GM23338 (cell line): ENCODE measurements around the gene PRPF6. TPM values are rescaled to one million over a fixed set of nuclear protein-coding genes. Genes with fewer than 3 reads are reported as not detected.

ENCODE experiments used
- ATAC-seq: fragments of 200-7000 bp; cut with Tn5 transposase; 3 replicates; pipeline ENCODE4 v1.9.1; 2020
- DNase-seq: peaks from one replicate; pipeline ENCODE4 v3.0.0-alpha.2; 2015; ENCODE audit warnings: low spot score
- H2AFZ ChIP-seq: fragments of 200-600 bp; sonication (generic); 2 replicates; pipeline ENCODE4 v1.8.0; 2016; ENCODE audit warnings: antibody characterized with exemption, mild to moderate bottlenecking, moderate library complexity
- H3F3A ChIP-seq: fragments of 200-600 bp; sonication (generic); replicated peaks from 2 replicates; pipeline ENCODE4 v1.8.0; 2017; ENCODE audit warnings: antibody characterized with exemption, mixed run types, low read depth
- H3K27ac ChIP-seq: fragments of 200-600 bp; sonication (generic); 2 replicates; pipeline ENCODE4 v1.6.1; 2016; ENCODE audit warnings: low read depth
- H3K27me3 ChIP-seq: fragments of 200-600 bp; sonication (generic); 2 replicates; pipeline ENCODE4 v1.8.0; 2016; ENCODE audit warnings: mild to moderate bottlenecking, mixed run types, moderate library complexity; ENCODE audit not compliant: insufficient read depth
- H3K36me3 ChIP-seq: fragments of 200-600 bp; sonication (generic); 2 replicates; pipeline ENCODE4 v1.8.0; 2016; ENCODE audit warnings: mild to moderate bottlenecking; ENCODE audit not compliant: insufficient read depth
- H3K4me1 ChIP-seq: fragments of 200-600 bp; sonication (generic); 2 replicates; pipeline ENCODE4 v1.8.0; 2016; ENCODE audit warnings: mild to moderate bottlenecking, moderate library complexity; ENCODE audit not compliant: insufficient read depth
- H3K4me2 ChIP-seq: fragments of 200-600 bp; sonication (generic); 2 replicates; pipeline ENCODE4 v1.7.1; 2017; ENCODE audit warnings: mixed run types
- H3K4me3 ChIP-seq: fragments of 200-600 bp; sonication (generic); 2 replicates; pipeline ENCODE4 v1.6.1; 2016; ENCODE audit warnings: mixed run types
- H3K79me2 ChIP-seq: fragments of 200-600 bp; sonication (generic); replicated peaks from 2 replicates; pipeline ENCODE4 v1.8.0; 2017; ENCODE audit warnings: mild to moderate bottlenecking; ENCODE audit not compliant: insufficient read depth
- H3K9me2 ChIP-seq: fragments of 200-600 bp; sonication (generic); 2 replicates; pipeline ENCODE4 v1.8.0; 2017; ENCODE audit not compliant: insufficient read depth
- H4K20me1 ChIP-seq: fragments of 200-600 bp; sonication (generic); replicated peaks from 2 replicates; pipeline ENCODE4 v1.8.0; 2017; ENCODE audit warnings: mild to moderate bottlenecking; ENCODE audit not compliant: insufficient read depth
- H3K27ac Mint-ChIP-seq: 2 replicates; pipeline ENCODE4 v1.8.0; 2020; ENCODE audit warnings: inconsistent platforms, mild to moderate bottlenecking, moderate library complexity, mixed read lengths
- H3K27me3 Mint-ChIP-seq: 3 replicates; pipeline ENCODE4 v1.8.0; 2022; ENCODE audit warnings: low read depth, mild to moderate bottlenecking, moderate library complexity, mixed read lengths, inconsistent platforms; ENCODE audit not compliant: insufficient read depth, poor library complexity
- H3K36me3 Mint-ChIP-seq: 3 replicates; pipeline ENCODE4 v1.8.0; 2021; ENCODE audit warnings: low read depth, mild to moderate bottlenecking, inconsistent platforms, moderate library complexity, mixed read lengths
- H3K4me1 Mint-ChIP-seq: 3 replicates; pipeline ENCODE4 v1.8.0; 2020; ENCODE audit warnings: mild to moderate bottlenecking, inconsistent platforms, mixed read lengths
- H3K4me3 Mint-ChIP-seq: 3 replicates; pipeline ENCODE4 v1.8.0; 2021; ENCODE audit warnings: moderate library complexity, mild to moderate bottlenecking, inconsistent platforms, mixed read lengths
- H3K9me3 Mint-ChIP-seq: 3 replicates; pipeline ENCODE4 v1.8.0; 2020; ENCODE audit warnings: moderate library complexity, mild to moderate bottlenecking, inconsistent platforms, mixed read lengths
- CREB1 ChIP-seq: fragments of 250-450 bp; sonication (Bioruptor Pico); IDR thresholded peaks from 2 replicates; pipeline ENCODE4 v1.5.0; 2020; ENCODE audit warnings: low read depth, mild to moderate bottlenecking, moderate library complexity
- EZH2 ChIP-seq: fragments of 200-600 bp; sonication (generic); IDR thresholded peaks from one replicate; pipeline ENCODE4 v1.8.0; 2017; ENCODE audit warnings: antibody characterized with exemption, mild to moderate bottlenecking, low read depth; ENCODE audit not compliant: unreplicated experiment
- EZH2phosphoT487 ChIP-seq: fragments of 200-600 bp; sonication (generic); IDR thresholded peaks from one replicate; pipeline ENCODE4 v1.8.1; 2018; ENCODE audit warnings: antibody characterized with exemption; ENCODE audit not compliant: unreplicated experiment
- JUNB ChIP-seq: IDR thresholded peaks from one replicate; pipeline ENCODE4 v1.6.1; 2016; ENCODE audit warnings: antibody characterized with exemption; ENCODE audit not compliant: unreplicated experiment
- NANOG ChIP-seq: IDR thresholded peaks from 2 replicates; pipeline ENCODE4 v1.6.1; 2016; ENCODE audit warnings: antibody characterized with exemption, borderline replicate concordance
- POLR2AphosphoS5 ChIP-seq: IDR thresholded peaks from 2 replicates; pipeline ENCODE4 v1.6.1; 2016; ENCODE audit warnings: antibody characterized with exemption, low read depth
- STAT1 ChIP-seq: IDR thresholded peaks from one replicate; pipeline ENCODE4 v1.6.1; 2016; ENCODE audit warnings: antibody characterized with exemption; ENCODE audit not compliant: unreplicated experiment
- ZNF114 ChIP-seq: fragments of 250-450 bp; sonication (Bioruptor Pico); IDR thresholded peaks from 2 replicates; pipeline ENCODE4 v1.5.0; 2020; ENCODE audit warnings: mild to moderate bottlenecking, moderate library complexity
- ZNF331 ChIP-seq: fragments of 250-450 bp; sonication (Bioruptor Pico); IDR thresholded peaks from 2 replicates; pipeline ENCODE4 v1.5.0; 2020; ENCODE audit warnings: low read depth, mild to moderate bottlenecking, moderate library complexity
- polyA plus RNA-seq: library from polyadenylated mRNA; unstranded; fragments of >200 nt; fragmentation: Nextera tagmentation; extraction: Ambion mirVana; gene quantifications from 2 replicates; pipeline ENCODE4 v1.2.1, GENCODE V29; 2016
- total RNA-seq: library from RNA; depleted of rRNA; stranded (reverse); fragments of >200 nt; shearing (Covaris generic); gene quantifications from 2 replicates; pipeline ENCODE4 v1.2.3, GENCODE V29; 2014
- TF ChIP-seq, protein P1 (sequence below), 2 experiments: fragments of 200-600 bp in 1 of 2; sonication (generic) in 1 of 2; conservative IDR thresholded peaks; 2 replicates each; pipeline versions ENCODE4 v1.5.1 to v1.6.1; 2016 to 2017; ENCODE audit warnings: antibody characterized with exemption in 2 of 2, low read depth in 2 of 2, mild to moderate bottlenecking in 2 of 2, moderate library complexity in 1 of 2
- TF ChIP-seq, protein P2 (sequence below): IDR thresholded peaks from one replicate; pipeline ENCODE4 v1.6.1; 2018; ENCODE audit warnings: antibody characterized with exemption; ENCODE audit not compliant: unreplicated experiment
- TF ChIP-seq, protein P3 (sequence below): fragments of 250-450 bp; sonication (Bioruptor Pico); IDR thresholded peaks from 2 replicates; pipeline ENCODE4 v1.5.0; 2020; ENCODE audit warnings: mild to moderate bottlenecking, moderate library complexity
- TF ChIP-seq, protein P4 (sequence below): IDR thresholded peaks from 2 replicates; pipeline ENCODE4 v1.6.1; 2016; ENCODE audit warnings: antibody characterized with exemption

PRPF6 gene
- total and polyA plus RNA-seq, 2 experiments from 2014 or later, result 53.8 to 79.9 TPM

DNA sequence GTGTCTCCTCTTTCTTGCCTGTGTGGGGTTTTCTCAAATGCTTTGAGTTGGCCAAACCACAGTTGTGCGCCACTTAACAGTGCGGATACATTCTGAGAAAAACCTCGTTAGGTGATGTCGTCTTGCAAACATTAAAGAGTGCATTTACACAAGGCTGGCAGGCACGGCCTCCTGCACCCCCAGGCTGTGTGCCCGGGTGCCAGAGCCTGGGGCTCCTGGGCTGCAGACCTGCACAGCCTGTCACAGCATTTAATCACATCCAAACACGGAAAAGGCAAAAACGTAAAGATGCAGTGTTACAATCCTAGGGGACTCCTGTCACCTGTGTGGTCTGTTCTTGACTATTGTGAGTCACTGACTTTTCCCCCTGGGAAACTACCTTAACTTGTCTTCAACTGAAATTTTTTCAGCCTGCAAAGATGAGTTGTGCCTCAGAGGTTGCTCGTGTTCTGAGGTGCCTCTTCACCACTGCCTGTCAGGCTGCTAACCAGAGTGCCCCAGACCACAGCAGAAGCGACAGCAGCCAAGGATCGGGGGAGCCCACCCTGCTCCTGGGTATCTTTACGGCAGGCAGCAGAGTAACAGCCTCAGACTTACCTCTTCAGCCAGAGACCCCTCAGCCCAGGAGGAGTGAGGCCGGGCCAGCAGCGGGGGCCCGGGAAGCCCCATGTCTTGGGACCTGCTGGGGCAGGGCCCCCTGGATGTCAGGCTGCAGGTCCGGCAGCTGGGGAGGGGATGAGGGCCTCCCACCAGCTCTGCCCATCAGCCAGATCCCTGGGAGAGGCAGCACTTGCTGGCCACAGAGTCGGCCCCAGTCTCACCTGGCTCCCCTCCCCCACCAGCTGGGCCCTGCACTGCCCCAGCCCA is 54.4 kb downstream of the PRPF6 start:
- Histone ChIP-seq H3K4me1 (peaks cover 29% of the 10 kb centered on the region), H3K4me2 (peak overlapping the region; percentile 38; the same call in 1 of the 2 replicates), H3K4me3 (no peak overlapping the region), H3F3A (peaks cover 10% of the 10 kb centered on the region; the same call in 1 of the 2 replicates), H4K20me1 (no peaks in the 10 kb centered on the region), H3K9me2 (no peaks in the 10 kb centered on the region), H3K27me3 (peaks cover 31% of the 10 kb centered on the region), H2AFZ (no peak overlapping the region), H3K36me3 (no peaks in the 10 kb centered on the region), H3K27ac (no peak overlapping the region), H3K79me2 (no peaks in the 10 kb centered on the region)
- Mint-ChIP-seq H3K9me3 (no peaks in the 10 kb centered on the region), H3K27ac (no peak overlapping the region), H3K27me3 (peaks cover 32% of the 10 kb centered on the region), H3K4me1 (peaks cover 32% of the 10 kb centered on the region), H3K4me3 (peak overlapping the region; percentile 42; the same call in 1 of the 3 replicates), H3K36me3 (peaks cover 16% of the 10 kb centered on the region)
- ATAC-seq (peak; percentile 1; the same call in 2 of the 3 replicates), DNase-seq (no peak)
- TF ChIP-seq, protein P1, sequence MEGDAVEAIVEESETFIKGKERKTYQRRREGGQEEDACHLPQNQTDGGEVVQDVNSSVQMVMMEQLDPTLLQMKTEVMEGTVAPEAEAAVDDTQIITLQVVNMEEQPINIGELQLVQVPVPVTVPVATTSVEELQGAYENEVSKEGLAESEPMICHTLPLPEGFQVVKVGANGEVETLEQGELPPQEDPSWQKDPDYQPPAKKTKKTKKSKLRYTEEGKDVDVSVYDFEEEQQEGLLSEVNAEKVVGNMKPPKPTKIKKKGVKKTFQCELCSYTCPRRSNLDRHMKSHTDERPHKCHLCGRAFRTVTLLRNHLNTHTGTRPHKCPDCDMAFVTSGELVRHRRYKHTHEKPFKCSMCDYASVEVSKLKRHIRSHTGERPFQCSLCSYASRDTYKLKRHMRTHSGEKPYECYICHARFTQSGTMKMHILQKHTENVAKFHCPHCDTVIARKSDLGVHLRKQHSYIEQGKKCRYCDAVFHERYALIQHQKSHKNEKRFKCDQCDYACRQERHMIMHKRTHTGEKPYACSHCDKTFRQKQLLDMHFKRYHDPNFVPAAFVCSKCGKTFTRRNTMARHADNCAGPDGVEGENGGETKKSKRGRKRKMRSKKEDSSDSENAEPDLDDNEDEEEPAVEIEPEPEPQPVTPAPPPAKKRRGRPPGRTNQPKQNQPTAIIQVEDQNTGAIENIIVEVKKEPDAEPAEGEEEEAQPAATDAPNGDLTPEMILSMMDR (conservative IDR thresholded peaks at IDR 0.05; ENCODE audit: low read depth in 2 of 2), result no peak
- TF ChIP-seq, protein P2, sequence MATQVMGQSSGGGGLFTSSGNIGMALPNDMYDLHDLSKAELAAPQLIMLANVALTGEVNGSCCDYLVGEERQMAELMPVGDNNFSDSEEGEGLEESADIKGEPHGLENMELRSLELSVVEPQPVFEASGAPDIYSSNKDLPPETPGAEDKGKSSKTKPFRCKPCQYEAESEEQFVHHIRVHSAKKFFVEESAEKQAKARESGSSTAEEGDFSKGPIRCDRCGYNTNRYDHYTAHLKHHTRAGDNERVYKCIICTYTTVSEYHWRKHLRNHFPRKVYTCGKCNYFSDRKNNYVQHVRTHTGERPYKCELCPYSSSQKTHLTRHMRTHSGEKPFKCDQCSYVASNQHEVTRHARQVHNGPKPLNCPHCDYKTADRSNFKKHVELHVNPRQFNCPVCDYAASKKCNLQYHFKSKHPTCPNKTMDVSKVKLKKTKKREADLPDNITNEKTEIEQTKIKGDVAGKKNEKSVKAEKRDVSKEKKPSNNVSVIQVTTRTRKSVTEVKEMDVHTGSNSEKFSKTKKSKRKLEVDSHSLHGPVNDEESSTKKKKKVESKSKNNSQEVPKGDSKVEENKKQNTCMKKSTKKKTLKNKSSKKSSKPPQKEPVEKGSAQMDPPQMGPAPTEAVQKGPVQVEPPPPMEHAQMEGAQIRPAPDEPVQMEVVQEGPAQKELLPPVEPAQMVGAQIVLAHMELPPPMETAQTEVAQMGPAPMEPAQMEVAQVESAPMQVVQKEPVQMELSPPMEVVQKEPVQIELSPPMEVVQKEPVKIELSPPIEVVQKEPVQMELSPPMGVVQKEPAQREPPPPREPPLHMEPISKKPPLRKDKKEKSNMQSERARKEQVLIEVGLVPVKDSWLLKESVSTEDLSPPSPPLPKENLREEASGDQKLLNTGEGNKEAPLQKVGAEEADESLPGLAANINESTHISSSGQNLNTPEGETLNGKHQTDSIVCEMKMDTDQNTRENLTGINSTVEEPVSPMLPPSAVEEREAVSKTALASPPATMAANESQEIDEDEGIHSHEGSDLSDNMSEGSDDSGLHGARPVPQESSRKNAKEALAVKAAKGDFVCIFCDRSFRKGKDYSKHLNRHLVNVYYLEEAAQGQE, result no peak
- TF ChIP-seq POLR2AphosphoS5 (no peak), NANOG (no peak), STAT1 (no peak), ZNF331 (no peak), CREB1 (no peak), EZH2 (no peak), JUNB (no peak), EZH2phosphoT487 (no peak), ZNF114 (CRISPR knock-in tag) (no peak)
- TF ChIP-seq, protein P3, sequence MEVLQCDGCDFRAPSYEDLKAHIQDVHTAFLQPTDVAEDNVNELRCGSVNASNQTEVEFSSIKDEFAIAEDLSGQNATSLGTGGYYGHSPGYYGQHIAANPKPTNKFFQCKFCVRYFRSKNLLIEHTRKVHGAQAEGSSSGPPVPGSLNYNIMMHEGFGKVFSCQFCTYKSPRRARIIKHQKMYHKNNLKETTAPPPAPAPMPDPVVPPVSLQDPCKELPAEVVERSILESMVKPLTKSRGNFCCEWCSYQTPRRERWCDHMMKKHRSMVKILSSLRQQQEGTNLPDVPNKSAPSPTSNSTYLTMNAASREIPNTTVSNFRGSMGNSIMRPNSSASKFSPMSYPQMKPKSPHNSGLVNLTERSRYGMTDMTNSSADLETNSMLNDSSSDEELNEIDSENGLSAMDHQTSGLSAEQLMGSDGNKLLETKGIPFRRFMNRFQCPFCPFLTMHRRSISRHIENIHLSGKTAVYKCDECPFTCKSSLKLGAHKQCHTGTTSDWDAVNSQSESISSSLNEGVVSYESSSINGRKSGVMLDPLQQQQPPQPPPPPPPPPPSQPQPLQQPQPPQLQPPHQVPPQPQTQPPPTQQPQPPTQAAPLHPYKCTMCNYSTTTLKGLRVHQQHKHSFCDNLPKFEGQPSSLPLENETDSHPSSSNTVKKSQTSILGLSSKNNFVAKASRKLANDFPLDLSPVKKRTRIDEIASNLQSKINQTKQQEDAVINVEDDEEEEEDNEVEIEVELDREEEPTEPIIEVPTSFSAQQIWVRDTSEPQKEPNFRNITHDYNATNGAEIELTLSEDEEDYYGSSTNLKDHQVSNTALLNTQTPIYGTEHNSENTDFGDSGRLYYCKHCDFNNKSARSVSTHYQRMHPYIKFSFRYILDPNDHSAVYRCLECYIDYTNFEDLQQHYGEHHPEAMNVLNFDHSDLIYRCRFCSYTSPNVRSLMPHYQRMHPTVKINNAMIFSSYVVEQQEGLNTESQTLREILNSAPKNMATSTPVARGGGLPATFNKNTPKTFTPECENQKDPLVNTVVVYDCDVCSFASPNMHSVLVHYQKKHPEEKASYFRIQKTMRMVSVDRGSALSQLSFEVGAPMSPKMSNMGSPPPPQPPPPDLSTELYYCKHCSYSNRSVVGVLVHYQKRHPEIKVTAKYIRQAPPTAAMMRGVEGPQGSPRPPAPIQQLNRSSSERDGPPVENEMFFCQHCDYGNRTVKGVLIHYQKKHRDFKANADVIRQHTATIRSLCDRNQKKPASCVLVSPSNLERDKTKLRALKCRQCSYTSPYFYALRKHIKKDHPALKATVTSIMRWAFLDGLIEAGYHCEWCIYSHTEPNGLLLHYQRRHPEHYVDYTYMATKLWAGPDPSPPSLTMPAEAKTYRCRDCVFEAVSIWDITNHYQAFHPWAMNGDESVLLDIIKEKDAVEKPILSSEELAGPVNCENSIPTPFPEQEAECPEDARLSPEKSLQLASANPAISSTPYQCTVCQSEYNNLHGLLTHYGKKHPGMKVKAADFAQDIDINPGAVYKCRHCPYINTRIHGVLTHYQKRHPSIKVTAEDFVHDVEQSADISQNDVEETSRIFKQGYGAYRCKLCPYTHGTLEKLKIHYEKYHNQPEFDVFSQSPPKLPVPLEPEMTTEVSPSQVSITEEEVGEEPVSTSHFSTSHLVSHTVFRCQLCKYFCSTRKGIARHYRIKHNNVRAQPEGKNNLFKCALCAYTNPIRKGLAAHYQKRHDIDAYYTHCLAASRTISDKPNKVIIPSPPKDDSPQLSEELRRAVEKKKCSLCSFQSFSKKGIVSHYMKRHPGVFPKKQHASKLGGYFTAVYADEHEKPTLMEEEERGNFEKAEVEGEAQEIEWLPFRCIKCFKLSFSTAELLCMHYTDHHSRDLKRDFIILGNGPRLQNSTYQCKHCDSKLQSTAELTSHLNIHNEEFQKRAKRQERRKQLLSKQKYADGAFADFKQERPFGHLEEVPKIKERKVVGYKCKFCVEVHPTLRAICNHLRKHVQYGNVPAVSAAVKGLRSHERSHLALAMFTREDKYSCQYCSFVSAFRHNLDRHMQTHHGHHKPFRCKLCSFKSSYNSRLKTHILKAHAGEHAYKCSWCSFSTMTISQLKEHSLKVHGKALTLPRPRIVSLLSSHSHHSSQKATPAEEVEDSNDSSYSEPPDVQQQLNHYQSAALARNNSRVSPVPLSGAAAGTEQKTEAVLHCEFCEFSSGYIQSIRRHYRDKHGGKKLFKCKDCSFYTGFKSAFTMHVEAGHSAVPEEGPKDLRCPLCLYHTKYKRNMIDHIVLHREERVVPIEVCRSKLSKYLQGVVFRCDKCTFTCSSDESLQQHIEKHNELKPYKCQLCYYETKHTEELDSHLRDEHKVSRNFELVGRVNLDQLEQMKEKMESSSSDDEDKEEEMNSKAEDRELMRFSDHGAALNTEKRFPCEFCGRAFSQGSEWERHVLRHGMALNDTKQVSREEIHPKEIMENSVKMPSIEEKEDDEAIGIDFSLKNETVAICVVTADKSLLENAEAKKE (CRISPR knock-in tag), result no peak
- TF ChIP-seq, protein P4, sequence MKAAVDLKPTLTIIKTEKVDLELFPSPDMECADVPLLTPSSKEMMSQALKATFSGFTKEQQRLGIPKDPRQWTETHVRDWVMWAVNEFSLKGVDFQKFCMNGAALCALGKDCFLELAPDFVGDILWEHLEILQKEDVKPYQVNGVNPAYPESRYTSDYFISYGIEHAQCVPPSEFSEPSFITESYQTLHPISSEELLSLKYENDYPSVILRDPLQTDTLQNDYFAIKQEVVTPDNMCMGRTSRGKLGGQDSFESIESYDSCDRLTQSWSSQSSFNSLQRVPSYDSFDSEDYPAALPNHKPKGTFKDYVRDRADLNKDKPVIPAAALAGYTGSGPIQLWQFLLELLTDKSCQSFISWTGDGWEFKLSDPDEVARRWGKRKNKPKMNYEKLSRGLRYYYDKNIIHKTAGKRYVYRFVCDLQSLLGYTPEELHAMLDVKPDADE, result no peak
